H9 (cell line): ENCODE data around the gene OR10AG1. TPM values are rescaled to one million over a fixed set of nuclear protein-coding genes. Genes with fewer than 3 reads are reported as not detected.

ENCODE experiments used
- DNase-seq: peaks from one replicate; pipeline ENCODE4 v3.0.0-alpha.2; 2017
- H2AFZ ChIP-seq: one replicate; pipeline ENCODE4 v1.6.1; 2013; ENCODE audit warnings: mild to moderate bottlenecking, low read length, control low read depth, moderate library complexity
- H2AK5ac ChIP-seq: 2 replicates; pipeline ENCODE4 v1.6.1; 2013; ENCODE audit warnings: low read length, control low read depth, mixed read lengths; ENCODE audit not compliant: insufficient read length
- H2BK120ac ChIP-seq: one replicate; pipeline ENCODE4 v1.6.1; 2013; ENCODE audit warnings: low read depth, mild to moderate bottlenecking, low read length, control low read depth, inconsistent platforms; ENCODE audit not compliant: poor library complexity, severe bottlenecking
- H2BK12ac ChIP-seq: 2 replicates; pipeline ENCODE4 v1.6.1; 2013; ENCODE audit warnings: low read length, control low read depth, mixed read lengths, low read depth; ENCODE audit not compliant: insufficient read length
- H2BK15ac ChIP-seq: 2 replicates; pipeline ENCODE4 v1.6.1; 2013; ENCODE audit warnings: low read depth, low read length, control low read depth
- H2BK20ac ChIP-seq: one replicate; pipeline ENCODE4 v1.6.1; 2013; ENCODE audit warnings: low read depth, mild to moderate bottlenecking, low read length, control low read depth, inconsistent platforms; ENCODE audit not compliant: poor library complexity, severe bottlenecking
- H2BK5ac ChIP-seq: 2 replicates; pipeline ENCODE4 v1.6.1; 2013; ENCODE audit warnings: low read length, control low read depth, mixed read lengths; ENCODE audit not compliant: insufficient read length
- H3K14ac ChIP-seq: 2 replicates; pipeline ENCODE4 v1.6.1; 2013; ENCODE audit warnings: low read length, control low read depth; ENCODE audit not compliant: insufficient read depth
- H3K18ac ChIP-seq: 2 replicates; pipeline ENCODE4 v1.6.1; 2013; ENCODE audit warnings: low read depth, mild to moderate bottlenecking, mixed read lengths, low read length, control low read depth; ENCODE audit not compliant: insufficient read length
- H3K23ac ChIP-seq: 2 replicates; pipeline ENCODE4 v1.6.1; 2013; ENCODE audit warnings: low read length, control low read depth, mixed read lengths, low read depth; ENCODE audit not compliant: insufficient read length
- H3K23me2 ChIP-seq: 2 replicates; pipeline ENCODE4 v1.6.1; 2013; ENCODE audit warnings: low read depth, mild to moderate bottlenecking, mixed read lengths, low read length, control low read depth; ENCODE audit not compliant: insufficient read length, poor library complexity, severe bottlenecking
- H3K27ac ChIP-seq: 2 replicates; pipeline ENCODE4 v1.5.1; 2013; ENCODE audit warnings: low read length, control low read depth, mixed read lengths, low read depth; ENCODE audit not compliant: insufficient read length
- H3K27me3 ChIP-seq: 2 replicates; pipeline ENCODE4 v1.6.1; 2013; ENCODE audit warnings: low read length, control low read depth, inconsistent platforms; ENCODE audit not compliant: insufficient read depth
- H3K4ac ChIP-seq: 2 replicates; pipeline ENCODE4 v1.6.1; 2013; ENCODE audit warnings: low read depth, mild to moderate bottlenecking, control low read depth, inconsistent platforms, low read length, moderate library complexity
- H3K4me1 ChIP-seq: 2 replicates; pipeline ENCODE4 v1.6.1; 2013; ENCODE audit warnings: low read length, control low read depth, inconsistent platforms; ENCODE audit not compliant: insufficient read depth
- H3K4me2 ChIP-seq: 2 replicates; pipeline ENCODE4 v1.6.1; 2013; ENCODE audit warnings: low read length, control low read depth, mixed read lengths; ENCODE audit not compliant: insufficient read length, insufficient read depth
- H3K56ac ChIP-seq: 2 replicates; pipeline ENCODE4 v1.6.1; 2013; ENCODE audit warnings: low read depth, mild to moderate bottlenecking, mixed read lengths, low read length, control low read depth; ENCODE audit not compliant: insufficient read length
- H3K79me1 ChIP-seq: 2 replicates; pipeline ENCODE4 v1.6.1; 2013; ENCODE audit warnings: low read depth, mild to moderate bottlenecking, moderate library complexity, low read length, control low read depth, inconsistent platforms; ENCODE audit not compliant: insufficient read depth, poor library complexity, severe bottlenecking
- H3K79me2 ChIP-seq: 2 replicates; pipeline ENCODE4 v1.6.1; 2013; ENCODE audit warnings: low read length, control low read depth, inconsistent platforms; ENCODE audit not compliant: insufficient read depth
- H3K9ac ChIP-seq: 2 replicates; pipeline ENCODE4 v1.6.1; 2013; ENCODE audit warnings: low read length, control low read depth, mixed read lengths; ENCODE audit not compliant: insufficient read length; ENCODE audit errors: extremely low read depth
- H3K9me3 ChIP-seq: one replicate; pipeline ENCODE4 v1.6.1; 2013; ENCODE audit warnings: low read depth, low read length, inconsistent platforms; ENCODE audit not compliant: control insufficient read depth
- H3T11ph ChIP-seq: one replicate; pipeline ENCODE4 v1.6.1; 2013; ENCODE audit warnings: mild to moderate bottlenecking, low read length, control low read depth, inconsistent platforms
- H4K20me1 ChIP-seq: one replicate; pipeline ENCODE4 v1.6.1; 2013; ENCODE audit not compliant: control insufficient read depth, insufficient read length, insufficient read depth
- H4K5ac ChIP-seq: 2 replicates; pipeline ENCODE4 v1.6.1; 2013; ENCODE audit warnings: low read depth, mild to moderate bottlenecking, mixed read lengths, low read length, control low read depth; ENCODE audit not compliant: insufficient read length
- H4K8ac ChIP-seq: replicated peaks from 2 replicates; pipeline ENCODE4 v1.6.1; 2013; ENCODE audit warnings: low read length, control low read depth, mixed read lengths, low read depth; ENCODE audit not compliant: insufficient read length
- H4K91ac ChIP-seq: 2 replicates; pipeline ENCODE4 v1.6.1; 2013; ENCODE audit warnings: low read depth, mild to moderate bottlenecking, moderate library complexity, mixed read lengths, low read length, control low read depth; ENCODE audit not compliant: insufficient read length
- H3K27ac Mint-ChIP-seq, 3 experiments: 2 replicates in 2 of 3; 3 replicates in 1 of 3; pipeline ENCODE4 v1.8.0; 2020 to 2021; ENCODE audit warnings: mixed read lengths in 3 of 3, mild to moderate bottlenecking in 1 of 3, moderate library complexity in 1 of 3
- H3K27me3 Mint-ChIP-seq: 2 replicates; pipeline ENCODE4 v1.8.0; 2021; ENCODE audit warnings: low read depth, mild to moderate bottlenecking, moderate library complexity, mixed read lengths
- H3K36me3 Mint-ChIP-seq, 3 experiments: 2 replicates in 2 of 3; 3 replicates in 1 of 3; pipeline ENCODE4 v1.8.0; 2020 to 2021; ENCODE audit warnings: low read depth in 3 of 3, mixed read lengths in 3 of 3; ENCODE audit not compliant: insufficient read depth in 1 of 3
- H3K4me1 Mint-ChIP-seq, 2 experiments: 2 replicates each; pipeline ENCODE4 v1.8.0; 2020; ENCODE audit warnings: mixed read lengths in 2 of 2
- H3K4me3 Mint-ChIP-seq, 2 experiments: 2 replicates in 1 of 2; 3 replicates in 1 of 2; pipeline ENCODE4 v1.8.0; 2020 to 2021; ENCODE audit warnings: mild to moderate bottlenecking in 2 of 2, mixed read lengths in 2 of 2, moderate library complexity in 1 of 2
- H3K9me3 Mint-ChIP-seq, 2 experiments: 2 replicates in 1 of 2; 3 replicates in 1 of 2; pipeline ENCODE4 v1.8.0; 2020; ENCODE audit warnings: mild to moderate bottlenecking in 2 of 2, mixed read lengths in 2 of 2, moderate library complexity in 1 of 2
- WGBS: extraction: QIAGEN DNeasy Blood & Tissue Kit; methylation state at CpG from one replicate; pipeline ENCODE4 v1.1.7; 2013; ENCODE audit warnings: missing lambda C conversion rate, low lambda C conversion rate, mixed read lengths; ENCODE audit not compliant: insufficient read length; ENCODE audit errors: extremely low coverage; 5-methylcytosine and 5-hydroxymethylcytosine counted together
- total RNA-seq: library from RNA; stranded (reverse); gene quantifications from 2 replicates; pipeline ENCODE4 v1.2.1, GENCODE V29; 2021
- TF ChIP-seq, protein P1 (sequence below): fragments of 200-600 bp; sonication (generic); conservative IDR thresholded peaks from 3 replicates; pipeline ENCODE4 v1.8.0; 2021; ENCODE audit warnings: antibody characterized with exemption, mild to moderate bottlenecking

Gene OR10AG1
- total RNA-seq, 1 experiment from 2014 or later, result not detected

DNA sequence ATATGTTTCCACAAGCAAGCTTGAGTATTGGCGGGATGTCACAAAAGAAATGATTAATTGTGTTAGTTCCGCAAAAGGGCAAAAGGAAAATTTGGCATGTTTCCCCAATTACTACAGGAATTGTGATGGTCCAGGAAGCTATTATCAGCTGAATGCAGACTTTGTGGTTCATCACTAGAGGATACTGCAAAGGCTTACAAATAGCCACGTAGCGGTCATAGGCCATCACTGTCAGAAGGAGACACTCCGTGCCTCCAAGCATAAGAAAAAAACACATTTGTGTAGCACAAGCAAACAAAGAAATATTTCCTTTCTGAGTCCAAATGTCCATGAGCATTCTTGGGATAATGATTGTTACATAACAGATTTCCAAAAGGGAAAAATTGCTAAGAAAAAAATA is 1.8 kb downstream of the OR10AG1 start:
- peaks cover 0 to 3% (median 0%) of the 10 kb centered on the region in 3 experiments; a peak in 1 of 7 replicates for H3K36me3 Mint-ChIP-seq
- H4K91ac ChIP-seq, result no peak overlapping the region
- H3K4ac ChIP-seq, result no peak overlapping the region
- no peak overlapping the region for H3K14ac ChIP-seq
- no peak overlapping the region for H3K27ac Mint-ChIP-seq
- H2AFZ ChIP-seq, result no peak overlapping the region
- no peak overlapping the region for H3K18ac ChIP-seq
- H4K8ac ChIP-seq, result no peak overlapping the region
- no peak overlapping the region for H2BK20ac ChIP-seq
- H3K9ac ChIP-seq, result no peak overlapping the region
- H3K4me2 ChIP-seq, result no peak overlapping the region
- H2BK15ac ChIP-seq, result no peak overlapping the region
- no peak for DNase-seq
- H2BK120ac ChIP-seq, result no peak overlapping the region
- no peaks in the 10 kb centered on the region for H3K23me2 ChIP-seq
- no peak overlapping the region for H2AK5ac ChIP-seq
- TF ChIP-seq, protein P1, sequence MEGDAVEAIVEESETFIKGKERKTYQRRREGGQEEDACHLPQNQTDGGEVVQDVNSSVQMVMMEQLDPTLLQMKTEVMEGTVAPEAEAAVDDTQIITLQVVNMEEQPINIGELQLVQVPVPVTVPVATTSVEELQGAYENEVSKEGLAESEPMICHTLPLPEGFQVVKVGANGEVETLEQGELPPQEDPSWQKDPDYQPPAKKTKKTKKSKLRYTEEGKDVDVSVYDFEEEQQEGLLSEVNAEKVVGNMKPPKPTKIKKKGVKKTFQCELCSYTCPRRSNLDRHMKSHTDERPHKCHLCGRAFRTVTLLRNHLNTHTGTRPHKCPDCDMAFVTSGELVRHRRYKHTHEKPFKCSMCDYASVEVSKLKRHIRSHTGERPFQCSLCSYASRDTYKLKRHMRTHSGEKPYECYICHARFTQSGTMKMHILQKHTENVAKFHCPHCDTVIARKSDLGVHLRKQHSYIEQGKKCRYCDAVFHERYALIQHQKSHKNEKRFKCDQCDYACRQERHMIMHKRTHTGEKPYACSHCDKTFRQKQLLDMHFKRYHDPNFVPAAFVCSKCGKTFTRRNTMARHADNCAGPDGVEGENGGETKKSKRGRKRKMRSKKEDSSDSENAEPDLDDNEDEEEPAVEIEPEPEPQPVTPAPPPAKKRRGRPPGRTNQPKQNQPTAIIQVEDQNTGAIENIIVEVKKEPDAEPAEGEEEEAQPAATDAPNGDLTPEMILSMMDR, result no peak
- no peaks in the 10 kb centered on the region for H3K9me3 ChIP-seq
- H3T11ph ChIP-seq, result no peak overlapping the region
- H3K79me2 ChIP-seq, result no peaks in the 10 kb centered on the region
- no peak overlapping the region for H3K4me3 Mint-ChIP-seq
- H3K27me3 Mint-ChIP-seq, result no peaks in the 10 kb centered on the region
- no peak overlapping the region for H2BK12ac ChIP-seq
- no peaks in the 10 kb centered on the region; a peak in 1 of 4 replicates for H3K4me1 Mint-ChIP-seq
- H3K79me1 ChIP-seq, result no peaks in the 10 kb centered on the region
- no peak overlapping the region for H3K23ac ChIP-seq
- H2BK5ac ChIP-seq, result no peak overlapping the region
- H3K27me3 ChIP-seq, result no peaks in the 10 kb centered on the region
- no peaks in the 10 kb centered on the region; the same call in 1 of the 2 replicates for H3K4me1 ChIP-seq
- no peak overlapping the region for H3K27ac ChIP-seq
- H4K5ac ChIP-seq, result no peak overlapping the region
- H3K9me3 Mint-ChIP-seq, result peaks cover 0 to 15% of the 10 kb centered on the region in 2 experiments; a peak in 4 of 5 replicates
- H4K20me1 ChIP-seq, result no peaks in the 10 kb centered on the region
- H3K56ac ChIP-seq, result no peak overlapping the region
- WGBS, result no CpG with 5 or more reads among the region's 5 CpGs
